Measurements from ENCODE around the gene SH3TC2.

SH3TC2 gene

DNA sequence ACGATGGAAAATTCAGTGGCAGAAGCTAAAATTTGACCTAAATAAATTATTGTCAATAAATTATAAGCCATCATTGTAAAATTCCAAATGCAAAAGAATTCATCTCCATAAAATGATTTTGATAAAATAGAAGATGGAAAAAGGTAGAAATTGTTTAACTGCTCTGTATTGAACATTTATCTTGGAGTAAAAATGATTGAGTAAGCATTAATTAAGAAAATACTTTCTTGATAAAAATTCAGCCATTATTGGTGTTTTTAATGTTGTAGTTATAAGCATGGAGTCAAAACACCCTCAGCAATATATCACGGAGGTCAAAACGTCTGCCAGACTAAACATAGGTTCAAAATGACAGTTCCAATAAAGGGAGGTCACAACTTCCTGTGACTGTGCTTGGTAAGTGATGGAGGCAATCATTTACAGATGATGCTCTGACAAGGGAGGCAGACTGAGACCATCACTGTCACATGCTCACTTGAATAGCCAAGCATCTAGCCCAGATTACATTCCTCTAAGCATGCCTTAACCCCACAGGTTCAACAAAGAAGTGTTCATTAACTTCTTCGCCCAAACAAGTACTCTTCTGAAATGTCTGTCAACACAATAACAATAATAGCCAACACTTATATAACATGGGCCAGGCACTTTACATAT lies 69.5 kb downstream of the SH3TC2 start:
- Histone ChIP-seq H3K4me1 (ENCODE audit: control insufficient read depth, insufficient read depth, low read length) (no peaks in the 10 kb centered on the region), H3K36me3 (ENCODE audit: control insufficient read depth in 2 of 2, insufficient read depth in 1 of 2, low read length in 2 of 2) (no peaks in the 10 kb centered on the region), H3K9me3 (ENCODE audit: control insufficient read depth, insufficient read depth, low read depth, low read length) (no peaks in the 10 kb centered on the region), H3K4me3 (ENCODE audit: low read depth, low read length) (no peak overlapping the region), H3K27ac (ENCODE audit: extremely low read depth, low read depth, low read length) (no peak overlapping the region)
- POLR2A ChIA-PET, result interaction anchor here (1.0 kb wide), 1 partner anchor 22 kb away, joined by 3 read pairs; no protein-coding TSS in a partner anchor
- CTCF ChIA-PET, result interaction anchor here (0.7 to 6.0 kb wide), 6 partner anchors 10 to 252 kb away, joined by 3 to 45 read pairs (median 11); no protein-coding TSS in a partner anchor
- no peak for TF ChIP-seq ZSCAN30 (tag by site-specific recombination; IDR thresholded peaks at IDR 0.05)
- TF ChIP-seq ZNF10 (tag by site-specific recombination; IDR thresholded peaks at IDR 0.05), result no peak
- TF ChIP-seq SP2 (tag by site-specific recombination; IDR thresholded peaks at IDR 0.05), result no peak
- TF ChIP-seq, protein P1, sequence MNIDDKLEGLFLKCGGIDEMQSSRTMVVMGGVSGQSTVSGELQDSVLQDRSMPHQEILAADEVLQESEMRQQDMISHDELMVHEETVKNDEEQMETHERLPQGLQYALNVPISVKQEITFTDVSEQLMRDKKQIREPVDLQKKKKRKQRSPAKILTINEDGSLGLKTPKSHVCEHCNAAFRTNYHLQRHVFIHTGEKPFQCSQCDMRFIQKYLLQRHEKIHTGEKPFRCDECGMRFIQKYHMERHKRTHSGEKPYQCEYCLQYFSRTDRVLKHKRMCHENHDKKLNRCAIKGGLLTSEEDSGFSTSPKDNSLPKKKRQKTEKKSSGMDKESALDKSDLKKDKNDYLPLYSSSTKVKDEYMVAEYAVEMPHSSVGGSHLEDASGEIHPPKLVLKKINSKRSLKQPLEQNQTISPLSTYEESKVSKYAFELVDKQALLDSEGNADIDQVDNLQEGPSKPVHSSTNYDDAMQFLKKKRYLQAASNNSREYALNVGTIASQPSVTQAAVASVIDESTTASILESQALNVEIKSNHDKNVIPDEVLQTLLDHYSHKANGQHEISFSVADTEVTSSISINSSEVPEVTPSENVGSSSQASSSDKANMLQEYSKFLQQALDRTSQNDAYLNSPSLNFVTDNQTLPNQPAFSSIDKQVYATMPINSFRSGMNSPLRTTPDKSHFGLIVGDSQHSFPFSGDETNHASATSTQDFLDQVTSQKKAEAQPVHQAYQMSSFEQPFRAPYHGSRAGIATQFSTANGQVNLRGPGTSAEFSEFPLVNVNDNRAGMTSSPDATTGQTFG (tag by site-specific recombination; IDR thresholded peaks at IDR 0.05; ENCODE audit: borderline replicate concordance), result no peak
- TF ChIP-seq ZNF155 (tag by site-specific recombination; IDR thresholded peaks at IDR 0.05), result no peak
- no peak for TF ChIP-seq ZNF324 (tag by site-specific recombination; IDR thresholded peaks at IDR 0.05)
- TF ChIP-seq, protein P2, sequence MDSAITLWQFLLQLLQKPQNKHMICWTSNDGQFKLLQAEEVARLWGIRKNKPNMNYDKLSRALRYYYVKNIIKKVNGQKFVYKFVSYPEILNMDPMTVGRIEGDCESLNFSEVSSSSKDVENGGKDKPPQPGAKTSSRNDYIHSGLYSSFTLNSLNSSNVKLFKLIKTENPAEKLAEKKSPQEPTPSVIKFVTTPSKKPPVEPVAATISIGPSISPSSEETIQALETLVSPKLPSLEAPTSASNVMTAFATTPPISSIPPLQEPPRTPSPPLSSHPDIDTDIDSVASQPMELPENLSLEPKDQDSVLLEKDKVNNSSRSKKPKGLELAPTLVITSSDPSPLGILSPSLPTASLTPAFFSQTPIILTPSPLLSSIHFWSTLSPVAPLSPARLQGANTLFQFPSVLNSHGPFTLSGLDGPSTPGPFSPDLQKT (IDR thresholded peaks at IDR 0.05; ENCODE audit: borderline replicate concordance, low read depth, low read length), result no peak
- no peak for TF ChIP-seq SP7 (tag by site-specific recombination; IDR thresholded peaks at IDR 0.05)
- no peak for TF ChIP-seq ZNF510 (tag by site-specific recombination; IDR thresholded peaks at IDR 0.05; ENCODE audit: insufficient replicate concordance)
- no peak for TF ChIP-seq ZNF146 (tag by site-specific recombination; IDR thresholded peaks at IDR 0.05)
- no peak for TF ChIP-seq OVOL3 (tag by site-specific recombination; IDR thresholded peaks at IDR 0.05)
- TF ChIP-seq, protein P3, sequence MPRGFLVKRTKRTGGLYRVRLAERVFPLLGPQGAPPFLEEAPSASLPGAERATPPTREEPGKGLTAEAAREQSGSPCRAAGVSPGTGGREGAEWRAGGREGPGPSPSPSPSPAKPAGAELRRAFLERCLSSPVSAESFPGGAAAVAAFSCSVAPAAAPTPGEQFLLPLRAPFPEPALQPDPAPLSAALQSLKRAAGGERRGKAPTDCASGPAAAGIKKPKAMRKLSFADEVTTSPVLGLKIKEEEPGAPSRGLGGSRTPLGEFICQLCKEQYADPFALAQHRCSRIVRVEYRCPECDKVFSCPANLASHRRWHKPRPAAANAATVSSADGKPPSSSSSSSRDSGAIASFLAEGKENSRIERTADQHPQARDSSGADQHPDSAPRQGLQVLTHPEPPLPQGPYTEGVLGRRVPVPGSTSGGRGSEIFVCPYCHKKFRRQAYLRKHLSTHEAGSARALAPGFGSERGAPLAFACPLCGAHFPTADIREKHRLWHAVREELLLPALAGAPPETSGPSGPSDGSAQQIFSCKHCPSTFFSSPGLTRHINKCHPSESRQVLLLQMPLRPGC (tag by site-specific recombination; IDR thresholded peaks at IDR 0.05), result no peak
- TF ChIP-seq KLF7 (tag by site-specific recombination; IDR thresholded peaks at IDR 0.05; ENCODE audit: borderline replicate concordance), result no peak
- no peak for TF ChIP-seq SCRT1 (tag by site-specific recombination; IDR thresholded peaks at IDR 0.05; ENCODE audit: borderline replicate concordance)
- TF ChIP-seq, protein P4, sequence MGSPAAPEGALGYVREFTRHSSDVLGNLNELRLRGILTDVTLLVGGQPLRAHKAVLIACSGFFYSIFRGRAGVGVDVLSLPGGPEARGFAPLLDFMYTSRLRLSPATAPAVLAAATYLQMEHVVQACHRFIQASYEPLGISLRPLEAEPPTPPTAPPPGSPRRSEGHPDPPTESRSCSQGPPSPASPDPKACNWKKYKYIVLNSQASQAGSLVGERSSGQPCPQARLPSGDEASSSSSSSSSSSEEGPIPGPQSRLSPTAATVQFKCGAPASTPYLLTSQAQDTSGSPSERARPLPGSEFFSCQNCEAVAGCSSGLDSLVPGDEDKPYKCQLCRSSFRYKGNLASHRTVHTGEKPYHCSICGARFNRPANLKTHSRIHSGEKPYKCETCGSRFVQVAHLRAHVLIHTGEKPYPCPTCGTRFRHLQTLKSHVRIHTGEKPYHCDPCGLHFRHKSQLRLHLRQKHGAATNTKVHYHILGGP (tag by site-specific recombination; IDR thresholded peaks at IDR 0.05), result no peak
- TF ChIP-seq YY2 (tag by site-specific recombination; IDR thresholded peaks at IDR 0.05), result no peak
- TF ChIP-seq ZNF114 (tag by site-specific recombination; IDR thresholded peaks at IDR 0.05), result no peak

DNA sequence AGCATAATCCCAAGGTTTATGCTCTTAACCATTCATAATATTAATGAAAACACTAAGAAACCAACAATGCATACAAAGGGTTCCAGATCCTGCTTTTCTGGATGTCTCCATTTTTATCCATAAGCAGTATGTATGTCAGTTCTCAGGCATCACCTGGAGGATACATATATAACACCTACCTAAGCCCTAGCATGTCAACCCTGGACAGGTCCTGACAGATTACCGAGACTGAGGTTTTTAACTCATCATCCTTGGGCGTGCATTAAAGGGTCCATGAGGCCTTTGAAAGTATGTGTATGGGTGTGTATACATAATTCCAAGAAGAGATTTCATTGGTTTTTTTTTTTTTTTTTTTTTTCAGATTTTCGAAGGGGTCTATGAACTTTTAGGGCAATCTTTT lies 70.6 kb downstream of the SH3TC2 start:
- POLR2A ChIA-PET, result no interaction called here
- Histone ChIP-seq H3K27ac (ENCODE audit: extremely low read depth, low read depth, low read length) (no peak overlapping the region), H3K4me1 (ENCODE audit: control insufficient read depth, insufficient read depth, low read length) (no peaks in the 10 kb centered on the region), H3K4me3 (ENCODE audit: low read depth, low read length) (no peak overlapping the region), H3K36me3 (ENCODE audit: control insufficient read depth in 2 of 2, insufficient read depth in 1 of 2, low read length in 2 of 2) (no peaks in the 10 kb centered on the region), H3K9me3 (ENCODE audit: control insufficient read depth, insufficient read depth, low read depth, low read length) (no peaks in the 10 kb centered on the region)
- CTCF ChIA-PET, result interaction anchor here (1.3 to 3.9 kb wide), 4 partner anchors 35 to 261 kb away, joined by 4 to 17 read pairs (median 10); no protein-coding TSS in a partner anchor
- TF ChIP-seq, protein P5, sequence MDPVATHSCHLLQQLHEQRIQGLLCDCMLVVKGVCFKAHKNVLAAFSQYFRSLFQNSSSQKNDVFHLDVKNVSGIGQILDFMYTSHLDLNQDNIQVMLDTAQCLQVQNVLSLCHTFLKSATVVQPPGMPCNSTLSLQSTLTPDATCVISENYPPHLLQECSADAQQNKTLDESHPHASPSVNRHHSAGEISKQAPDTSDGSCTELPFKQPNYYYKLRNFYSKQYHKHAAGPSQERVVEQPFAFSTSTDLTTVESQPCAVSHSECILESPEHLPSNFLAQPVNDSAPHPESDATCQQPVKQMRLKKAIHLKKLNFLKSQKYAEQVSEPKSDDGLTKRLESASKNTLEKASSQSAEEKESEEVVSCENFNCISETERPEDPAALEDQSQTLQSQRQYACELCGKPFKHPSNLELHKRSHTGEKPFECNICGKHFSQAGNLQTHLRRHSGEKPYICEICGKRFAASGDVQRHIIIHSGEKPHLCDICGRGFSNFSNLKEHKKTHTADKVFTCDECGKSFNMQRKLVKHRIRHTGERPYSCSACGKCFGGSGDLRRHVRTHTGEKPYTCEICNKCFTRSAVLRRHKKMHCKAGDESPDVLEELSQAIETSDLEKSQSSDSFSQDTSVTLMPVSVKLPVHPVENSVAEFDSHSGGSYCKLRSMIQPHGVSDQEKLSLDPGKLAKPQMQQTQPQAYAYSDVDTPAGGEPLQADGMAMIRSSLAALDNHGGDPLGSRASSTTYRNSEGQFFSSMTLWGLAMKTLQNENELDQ (tag by site-specific recombination; IDR thresholded peaks at IDR 0.05; ENCODE audit: low read depth), result no peak
- no peak for TF ChIP-seq OSR2 (tag by site-specific recombination; IDR thresholded peaks at IDR 0.05)
- no peak for TF ChIP-seq SP3 (tag by site-specific recombination; IDR thresholded peaks at IDR 0.05)

All from HEK293 (cell line).